Effector memory CD8-positive, alpha-beta T cell (primary cell): ENCODE measurements around the gene CIP2A.
A peak's percentile ranks its signal among the peaks of the same experiment; 100 is the strongest.

Experiments
- ATAC-seq: fragments of 150-1000 bp; cut with Tn5 transposase; replicated peaks from 2 replicates; pipeline ENCODE4 v1.10.0; 2021; ENCODE audit warnings: mild to moderate bottlenecking, moderate library complexity
- DNase-seq, 3 experiments: peaks; one replicate each; pipeline ENCODE4 v3.0.0; 2021
- H3K27ac Mint-ChIP-seq, 2 donors: one replicate each; pipeline ENCODE4 v1.8.0; 2022; ENCODE audit warnings: mild to moderate bottlenecking in 2 of 2, mixed read lengths in 2 of 2, moderate library complexity in 2 of 2
- H3K27me3 Mint-ChIP-seq, 2 donors: one replicate each; pipeline ENCODE4 v1.8.0; 2022; ENCODE audit warnings: mixed read lengths in 2 of 2
- H3K36me3 Mint-ChIP-seq: one replicate; pipeline ENCODE4 v1.8.0; 2022; ENCODE audit warnings: mild to moderate bottlenecking, moderate library complexity, mixed read lengths; ENCODE audit not compliant: insufficient read depth
- H3K4me1 Mint-ChIP-seq, 2 donors: one replicate each; pipeline ENCODE4 v1.8.0; 2022; ENCODE audit warnings: low read depth in 2 of 2, mixed read lengths in 2 of 2
- H3K4me3 Mint-ChIP-seq, 2 donors: one replicate each; pipeline ENCODE4 v1.8.0; 2022; ENCODE audit warnings: mild to moderate bottlenecking in 2 of 2, mixed read lengths in 2 of 2, moderate library complexity in 2 of 2
- H3K9me3 Mint-ChIP-seq, 2 donors: one replicate each; pipeline ENCODE4 v1.8.0; 2022; ENCODE audit warnings: mixed read lengths in 2 of 2

Gene CIP2A

DNA sequence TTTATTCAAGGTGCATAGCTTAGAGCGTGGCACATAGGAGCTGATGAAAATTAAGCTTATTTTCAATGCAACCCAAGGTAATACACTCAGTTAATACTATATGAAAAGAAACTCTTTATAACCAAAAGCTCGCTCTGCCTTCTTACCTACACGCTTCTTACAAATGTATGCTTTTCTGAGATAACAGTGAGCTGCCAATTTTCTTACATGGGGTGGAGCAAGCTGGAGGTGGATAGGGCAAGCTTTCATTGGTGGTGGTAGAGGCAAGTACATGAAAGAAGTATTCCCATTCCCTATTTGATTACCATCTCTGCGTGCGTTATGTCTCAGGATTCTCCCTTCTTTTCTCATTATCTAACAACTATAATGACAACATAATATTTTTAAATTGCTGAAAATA lies 9.1 kb upstream of the CIP2A start:
- peaks cover 2% of the 10 kb centered on the region for H3K36me3 Mint-ChIP-seq
- H3K27me3 Mint-ChIP-seq = no peaks in the 10 kb centered on the region
- DNase-seq (no peak), ATAC-seq (no peak)
- peaks cover 9 to 32% of the 10 kb centered on the region in 2 donors for H3K4me1 Mint-ChIP-seq
- H3K27ac Mint-ChIP-seq = no peak overlapping the region
- no peaks in the 10 kb centered on the region for H3K9me3 Mint-ChIP-seq
- H3K4me3 Mint-ChIP-seq = no peak overlapping the region

DNA sequence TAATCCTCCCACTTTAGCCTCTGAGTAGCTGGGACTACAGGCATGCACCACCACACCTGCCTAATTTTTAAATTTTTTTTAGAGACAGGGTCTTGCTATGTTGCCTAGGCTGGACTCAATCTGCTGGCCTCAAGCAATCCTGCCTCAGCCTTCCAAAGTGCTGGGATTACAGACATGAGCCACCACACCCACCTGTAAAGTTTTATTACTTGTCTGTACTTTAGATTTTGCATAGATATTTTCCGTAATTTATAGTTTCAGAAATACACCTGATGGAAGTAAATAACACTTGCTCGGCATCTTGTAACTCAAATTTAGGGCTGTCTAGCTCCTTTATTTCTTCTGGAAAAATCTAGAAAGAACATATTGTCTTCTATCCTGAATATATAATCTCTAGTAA lies 6.1 kb upstream of the CIP2A start:
- Mint-ChIP-seq H3K36me3 (peaks cover 2% of the 10 kb centered on the region), H3K4me3 (no peak overlapping the region), H3K27ac (peak overlapping the region in 1 of 2 donors; percentile 17), H3K4me1 (peaks cover 8 to 26% of the 10 kb centered on the region in 2 donors), H3K9me3 (no peaks in the 10 kb centered on the region), H3K27me3 (no peaks in the 10 kb centered on the region)
- ATAC-seq (no peak), DNase-seq (no peak)

DNA sequence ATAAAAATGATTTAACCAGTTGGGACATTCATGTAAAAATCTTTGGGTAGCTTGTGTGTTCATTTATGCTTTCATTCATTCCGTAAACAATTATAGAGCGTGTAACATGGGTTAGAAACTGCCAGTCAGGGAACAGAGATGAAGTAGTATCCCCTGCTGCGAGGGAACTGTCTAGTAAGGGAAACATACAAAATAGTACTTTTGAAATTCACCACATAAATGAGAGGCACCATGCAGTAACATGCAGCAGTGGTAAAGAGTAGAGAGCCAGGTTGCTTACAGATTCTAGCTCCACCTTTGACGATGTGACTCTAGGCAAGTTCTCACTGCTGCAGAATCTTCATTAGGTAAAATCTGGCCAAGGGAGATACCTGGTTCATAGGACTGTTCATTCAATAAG lies 1.2 kb upstream of the CIP2A start:
- Mint-ChIP-seq H3K4me3 (peak overlapping the region; percentile 95 to 97), H3K4me1 (peaks cover 17 to 37% of the 10 kb centered on the region in 2 donors), H3K27ac (peak overlapping the region; percentile 99 to 100), H3K9me3 (no peaks in the 10 kb centered on the region), H3K36me3 (peaks cover 18% of the 10 kb centered on the region), H3K27me3 (no peaks in the 10 kb centered on the region)
- ATAC-seq = no peak
- DNase-seq = no peak

- Mint-ChIP-seq H3K36me3 (peaks cover 18% of the 10 kb centered on the region), H3K4me1 (peaks cover 17 to 37% of the 10 kb centered on the region in 2 donors), H3K4me3 (peak overlapping the region; percentile 95 to 97), H3K9me3 (no peaks in the 10 kb centered on the region), H3K27ac (peak overlapping the region; percentile 99 to 100), H3K27me3 (no peaks in the 10 kb centered on the region)
- no peak for ATAC-seq
- no peak for DNase-seq
Observed at GRCh38 chr3:108589998-108590323, 723 bp upstream of the CIP2A start.

DNA sequence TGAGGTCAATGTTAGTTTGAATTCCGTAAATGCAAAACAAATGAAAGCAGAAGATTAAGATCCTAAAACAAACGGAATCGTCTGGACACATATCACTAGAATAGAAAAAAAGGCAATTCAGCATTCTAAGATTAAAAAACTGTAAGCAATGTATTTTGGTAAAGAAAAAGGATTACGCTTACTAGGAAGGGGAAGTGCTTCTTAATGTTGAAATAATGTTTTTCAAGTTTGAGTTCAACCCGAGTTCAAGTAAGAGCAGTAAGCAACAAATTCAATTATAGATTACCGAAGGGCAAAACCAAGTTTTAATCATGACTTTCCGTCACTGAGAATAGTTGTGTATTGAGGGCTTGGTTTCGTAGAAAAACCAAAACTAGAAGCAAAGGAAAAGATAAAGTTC lies 637 bp downstream of the CIP2A start:
- DNase-seq (no peak), ATAC-seq (no peak)
- Mint-ChIP-seq H3K9me3 (no peaks in the 10 kb centered on the region), H3K4me3 (peak overlapping the region; percentile 95 to 97), H3K36me3 (peaks cover 18% of the 10 kb centered on the region), H3K27me3 (no peaks in the 10 kb centered on the region), H3K27ac (peak overlapping the region; percentile 99 to 100), H3K4me1 (peaks cover 17 to 34% of the 10 kb centered on the region in 2 donors)

- no peak overlapping the region for H3K27ac Mint-ChIP-seq
- ATAC-seq (no peak), DNase-seq (no peak)
- no peaks in the 10 kb centered on the region for H3K27me3 Mint-ChIP-seq
- H3K9me3 Mint-ChIP-seq = no peaks in the 10 kb centered on the region
- no peaks in the 10 kb centered on the region for H3K36me3 Mint-ChIP-seq
- H3K4me1 Mint-ChIP-seq = no peaks in the 10 kb centered on the region
- H3K4me3 Mint-ChIP-seq = no peak overlapping the region
Observed at GRCh38 chr3:108578064-108578463, 11.2 kb downstream of the CIP2A start.

GRCh38 chr3:108569336-108569735 lies 19.9 kb downstream of the CIP2A start:
- H3K27me3 Mint-ChIP-seq = no peaks in the 10 kb centered on the region
- no peak overlapping the region for H3K27ac Mint-ChIP-seq
- H3K4me1 Mint-ChIP-seq = peaks cover 0 to 2% of the 10 kb centered on the region in 2 donors
- ATAC-seq (no peak), DNase-seq (no peak)
- H3K9me3 Mint-ChIP-seq = no peaks in the 10 kb centered on the region
- no peak overlapping the region for H3K4me3 Mint-ChIP-seq
- no peaks in the 10 kb centered on the region for H3K36me3 Mint-ChIP-seq

GRCh38 chr3:108566599-108566998 lies 22.6 kb downstream of the CIP2A start:
- no peak for DNase-seq
- Mint-ChIP-seq H3K36me3 (no peaks in the 10 kb centered on the region), H3K4me1 (peaks cover 0 to 2% of the 10 kb centered on the region in 2 donors), H3K27me3 (no peaks in the 10 kb centered on the region), H3K27ac (peak overlapping the region in 1 of 2 donors; percentile 62), H3K4me3 (no peak overlapping the region), H3K9me3 (no peaks in the 10 kb centered on the region)
- no peak for ATAC-seq

DNA sequence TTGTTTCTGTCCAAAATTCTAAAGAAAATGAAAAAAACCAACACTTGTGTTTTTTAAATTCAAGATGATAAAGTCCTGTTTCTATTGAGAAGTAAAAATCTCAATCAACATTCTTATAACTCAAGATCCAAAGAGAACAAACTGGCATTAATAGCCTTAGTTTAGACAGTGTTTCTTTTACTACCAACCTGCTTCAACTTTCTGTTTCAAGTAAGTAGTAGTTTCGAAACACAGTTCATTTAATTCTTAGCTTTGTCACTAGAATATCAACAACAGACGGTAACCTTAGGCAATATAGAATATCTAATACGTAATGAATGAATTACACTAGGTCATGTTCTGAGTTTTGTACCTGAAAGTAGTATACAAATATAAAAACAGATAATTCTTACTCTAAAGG lies 23.7 kb downstream of the CIP2A start:
- no peak overlapping the region for H3K4me3 Mint-ChIP-seq
- ATAC-seq = no peak
- no peaks in the 10 kb centered on the region for H3K36me3 Mint-ChIP-seq
- no peak for DNase-seq
- no peak overlapping the region for H3K27ac Mint-ChIP-seq
- no peaks in the 10 kb centered on the region for H3K27me3 Mint-ChIP-seq
- no peaks in the 10 kb centered on the region for H3K9me3 Mint-ChIP-seq
- H3K4me1 Mint-ChIP-seq = peaks cover 0 to 2% of the 10 kb centered on the region in 2 donors

- Mint-ChIP-seq H3K27me3 (no peaks in the 10 kb centered on the region), H3K9me3 (no peaks in the 10 kb centered on the region), H3K4me1 (peaks cover 0 to 2% of the 10 kb centered on the region in 2 donors), H3K4me3 (no peak overlapping the region), H3K27ac (no peak overlapping the region), H3K36me3 (no peaks in the 10 kb centered on the region)
- DNase-seq (no peak), ATAC-seq (no peak)
Observed at GRCh38 chr3:108564564-108564963, 24.7 kb downstream of the CIP2A start.

GRCh38 chr3:108562565-108562964 lies 26.7 kb downstream of the CIP2A start:
- ATAC-seq (no peak), DNase-seq (no peak)
- Mint-ChIP-seq H3K36me3 (no peaks in the 10 kb centered on the region), H3K4me1 (peaks cover 0 to 2% of the 10 kb centered on the region in 2 donors), H3K27ac (peak overlapping the region in 1 of 2 donors; percentile 42), H3K27me3 (no peaks in the 10 kb centered on the region), H3K4me3 (no peak overlapping the region), H3K9me3 (no peaks in the 10 kb centered on the region)

DNA sequence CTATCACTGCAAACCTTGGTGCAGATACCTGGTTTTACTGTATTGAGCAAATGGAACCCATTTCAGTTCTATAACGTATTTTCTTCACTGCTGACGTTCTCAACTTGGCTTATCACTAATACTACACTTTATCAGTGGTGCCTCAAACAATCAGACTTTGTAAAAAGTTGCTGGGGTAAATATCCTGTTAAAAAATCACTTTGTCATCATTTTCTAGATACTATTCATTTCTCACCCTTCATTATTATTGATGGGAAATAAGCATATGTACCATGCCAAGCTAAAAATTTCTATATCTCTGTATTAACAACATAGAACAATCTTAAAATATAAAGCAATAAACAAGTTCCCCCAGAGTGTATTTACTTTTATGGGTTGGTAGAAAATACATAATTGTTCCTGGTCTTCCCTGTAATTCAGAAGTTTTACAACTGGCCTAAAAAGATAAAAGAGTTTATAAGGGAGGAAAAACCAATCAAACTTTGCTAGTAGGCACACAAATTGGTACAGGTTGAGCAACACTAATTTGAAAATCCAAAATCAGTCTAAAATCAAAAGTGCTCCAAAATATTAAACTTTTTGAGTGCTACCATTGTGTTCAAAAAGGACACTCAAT lies 33.2 kb downstream of the CIP2A start:
- no peak for ATAC-seq
- Mint-ChIP-seq H3K9me3 (no peaks in the 10 kb centered on the region), H3K27ac (peak overlapping the region in 1 of 2 donors; percentile 57), H3K36me3 (no peaks in the 10 kb centered on the region), H3K4me1 (peaks cover 7% of the 10 kb centered on the region in 2 donors), H3K4me3 (no peak overlapping the region), H3K27me3 (no peaks in the 10 kb centered on the region)
- DNase-seq = no peak

DNA sequence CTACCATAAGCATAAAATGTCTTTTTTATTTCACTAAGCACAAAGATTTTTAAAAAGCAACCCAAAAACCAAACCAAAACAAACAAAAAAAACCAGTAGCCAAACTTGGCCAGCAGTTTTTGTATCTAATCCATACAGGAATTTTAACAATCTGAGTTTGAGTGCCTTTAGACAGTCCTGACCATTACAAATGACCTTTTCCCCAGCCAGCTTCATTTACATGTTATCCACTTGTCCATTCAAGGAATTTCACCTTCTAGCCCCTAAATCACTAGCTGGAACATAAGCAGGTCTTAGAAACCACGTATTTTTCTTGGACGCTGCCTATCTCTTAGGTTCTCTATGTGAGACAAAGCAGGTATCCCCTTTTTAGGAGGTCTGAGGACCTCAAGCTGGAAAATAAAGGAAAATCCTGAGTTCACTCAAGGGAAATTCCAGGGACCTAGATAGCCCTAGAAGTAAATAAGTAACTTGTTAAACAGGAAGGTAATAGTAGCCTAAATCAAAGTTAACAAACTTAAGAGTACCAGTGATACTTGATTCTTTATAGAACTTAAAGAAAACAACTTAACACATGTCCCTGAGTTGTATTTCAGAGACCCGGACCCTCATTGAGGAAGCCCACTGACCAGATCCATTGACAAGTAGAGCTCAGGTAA lies 34.2 kb downstream of the CIP2A start:
- DNase-seq (no peak), ATAC-seq (no peak)
- H3K27ac Mint-ChIP-seq = peak overlapping the region in 1 of 2 donors; percentile 57
- H3K4me3 Mint-ChIP-seq = no peak overlapping the region
- no peaks in the 10 kb centered on the region for H3K27me3 Mint-ChIP-seq
- no peaks in the 10 kb centered on the region for H3K36me3 Mint-ChIP-seq
- peaks cover 7% of the 10 kb centered on the region in 2 donors for H3K4me1 Mint-ChIP-seq
- no peaks in the 10 kb centered on the region for H3K9me3 Mint-ChIP-seq

DNA sequence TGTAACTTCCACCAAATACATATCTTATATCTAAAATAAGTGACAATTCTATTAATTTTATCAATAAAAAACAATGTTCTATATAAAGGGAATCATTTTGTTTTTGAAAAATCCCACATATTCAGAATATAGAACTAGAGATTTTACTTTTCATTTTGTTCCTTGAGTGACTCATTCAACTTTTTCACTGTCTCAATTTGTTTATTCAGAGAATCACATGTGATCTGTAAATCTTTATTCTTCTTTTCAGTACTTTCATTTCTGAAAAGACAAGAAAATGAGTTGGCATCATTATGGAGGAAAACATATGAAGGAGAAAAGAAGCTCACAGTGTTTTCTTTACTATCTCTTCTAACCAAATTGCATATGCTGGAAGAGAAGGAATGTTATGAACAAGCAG lies 35.0 kb downstream of the CIP2A start:
- DNase-seq (no peak), ATAC-seq (no peak)
- Mint-ChIP-seq H3K4me1 (peaks cover 7% of the 10 kb centered on the region in 2 donors), H3K9me3 (no peaks in the 10 kb centered on the region), H3K4me3 (no peak overlapping the region), H3K36me3 (no peaks in the 10 kb centered on the region), H3K27me3 (no peaks in the 10 kb centered on the region), H3K27ac (no peak overlapping the region)
